ENCODE results near the gene HSD17B10. TPM values are rescaled to one million over a fixed set of nuclear protein-coding genes. Genes with fewer than 3 reads are reported as not detected.

Gene HSD17B10
- total RNA-seq, 1 experiment from 2014 or later: 112 TPM

- Mint-ChIP-seq H3K27ac (no peak overlapping the region), H3K27me3 (ENCODE audit: low read depth) (peaks cover 12% of the 10 kb centered on the region), H3K9me3 (peaks cover 61 to 70% of the 10 kb centered on the region in 2 experiments), H3K4me1 (peaks cover 2 to 6% of the 10 kb centered on the region in 2 experiments; a peak in 3 of 4 replicates), H3K4me3 (peak overlapping the region; percentile 73 to 75), H3K36me3 (ENCODE audit: insufficient read depth in 1 of 3, low read depth in 3 of 3) (no peaks in the 10 kb centered on the region; a peak in 2 of 7 replicates)
- no peak overlapping the region for H2AK5ac ChIP-seq (ENCODE audit: insufficient read length, low read length)
- no peaks in the 10 kb centered on the region for H3K79me1 ChIP-seq (ENCODE audit: insufficient read depth, low read depth, low read length, poor library complexity, severe bottlenecking)
- no peak overlapping the region for H2BK12ac ChIP-seq (ENCODE audit: insufficient read length, low read depth, low read length)
- H4K91ac ChIP-seq (ENCODE audit: insufficient read length, low read depth, low read length): no peak overlapping the region
- no peak overlapping the region for H2BK15ac ChIP-seq (ENCODE audit: low read depth, low read length)
- TF ChIP-seq CTCF (conservative IDR thresholded peaks at IDR 0.05): no peak
- H3K14ac ChIP-seq (ENCODE audit: insufficient read depth, low read length): no peak overlapping the region
- H3K4ac ChIP-seq (ENCODE audit: low read depth, low read length): no peak overlapping the region
- no peak overlapping the region for H3K23ac ChIP-seq (ENCODE audit: insufficient read length, low read depth, low read length)
- no peaks in the 10 kb centered on the region for H4K20me1 ChIP-seq (ENCODE audit: control insufficient read depth, insufficient read depth, insufficient read length)
- no peak overlapping the region for H2BK120ac ChIP-seq (ENCODE audit: low read depth, low read length, poor library complexity, severe bottlenecking)
- H3K9ac ChIP-seq (ENCODE audit: extremely low read depth, insufficient read length, low read length): no peak overlapping the region
- H3K4me1 ChIP-seq (ENCODE audit: insufficient read depth, low read length): no peaks in the 10 kb centered on the region
- WGBS (ENCODE audit: extremely low coverage, insufficient read length, low lambda C conversion rate): no CpG with 5 or more reads among the region's 44 CpGs
- no peak overlapping the region for H3K18ac ChIP-seq (ENCODE audit: insufficient read length, low read depth, low read length)
- no peak overlapping the region for H2AFZ ChIP-seq (ENCODE audit: low read length)
- H4K8ac ChIP-seq (replicated peaks; ENCODE audit: insufficient read length, low read depth, low read length): no peak overlapping the region
- H3K27me3 ChIP-seq (ENCODE audit: insufficient read depth, low read length): no peaks in the 10 kb centered on the region
- DNase-seq: peak; percentile 88
- H4K5ac ChIP-seq (ENCODE audit: insufficient read length, low read depth, low read length): no peak overlapping the region
- no peaks in the 10 kb centered on the region for H3K23me2 ChIP-seq (ENCODE audit: insufficient read length, low read depth, low read length, poor library complexity, severe bottlenecking)
- no peak overlapping the region for H2BK20ac ChIP-seq (ENCODE audit: low read depth, low read length, poor library complexity, severe bottlenecking)
- no peak overlapping the region for H2BK5ac ChIP-seq (ENCODE audit: insufficient read length, low read length)
- H3K4me2 ChIP-seq (ENCODE audit: insufficient read depth, insufficient read length, low read length): peak overlapping the region; percentile 46
- H3K56ac ChIP-seq (ENCODE audit: insufficient read length, low read depth, low read length): no peak overlapping the region
- H3T11ph ChIP-seq (ENCODE audit: low read length): no peak overlapping the region
- H3K9me3 ChIP-seq (ENCODE audit: control insufficient read depth, low read depth, low read length): peaks cover 44% of the 10 kb centered on the region
- no peaks in the 10 kb centered on the region for H3K79me2 ChIP-seq (ENCODE audit: insufficient read depth, low read length)
- H3K27ac ChIP-seq (ENCODE audit: insufficient read length, low read depth, low read length): no peak overlapping the region
These were observed 7.6 kb upstream of the HSD17B10 start for GRCh38 chrX:53441531-53442321.

Measured in H9 (cell line).